Activated CD4-positive, CD25-positive, alpha-beta regulatory T cell treated with anti-CD3 and anti-CD28 coated beads, Interleukin-2, amount 50 U/mL, for 24 hours (primary cell): ENCODE data around the gene ZFYVE27.

Experiments
- ATAC-seq, 2 donors: fragments of 150-1000 bp; cut with Tn5 transposase; one replicate each; pipeline ENCODE4 v1.10.0; 2021; ENCODE audit warnings: mild to moderate bottlenecking in 1 of 2, moderate library complexity in 1 of 2

Gene ZFYVE27

DNA sequence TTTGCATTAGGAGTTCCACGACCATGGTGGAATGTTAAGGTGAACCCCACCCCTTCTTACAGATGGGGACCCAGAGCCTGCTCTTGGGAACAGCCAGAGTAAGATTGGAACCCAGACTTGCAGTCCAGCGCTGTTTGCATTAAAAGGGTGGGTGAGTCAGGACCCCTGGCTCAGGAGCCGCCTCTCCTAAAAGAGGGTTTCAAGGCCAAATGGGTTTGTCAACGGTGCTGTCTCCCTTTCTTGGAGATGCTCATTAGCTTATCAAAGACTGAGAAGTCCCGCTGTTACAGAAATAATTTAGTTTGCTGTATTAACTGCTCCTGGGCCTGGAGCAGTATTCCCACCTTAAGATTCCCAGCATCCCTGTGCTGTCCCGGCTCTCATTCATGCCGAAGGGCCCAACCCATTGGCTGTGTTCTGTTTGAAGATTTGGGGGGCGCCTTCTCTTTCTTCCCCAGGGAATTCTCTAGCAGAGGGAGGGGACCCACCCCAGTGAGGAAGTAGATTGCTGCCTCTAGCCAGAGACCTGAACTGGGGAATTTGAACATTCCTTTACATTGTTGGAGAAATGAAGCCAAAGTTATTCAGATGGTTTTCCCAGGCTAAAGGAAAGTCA, 21.6 kb upstream of the ZFYVE27 start:
- ATAC-seq: no peak

DNA sequence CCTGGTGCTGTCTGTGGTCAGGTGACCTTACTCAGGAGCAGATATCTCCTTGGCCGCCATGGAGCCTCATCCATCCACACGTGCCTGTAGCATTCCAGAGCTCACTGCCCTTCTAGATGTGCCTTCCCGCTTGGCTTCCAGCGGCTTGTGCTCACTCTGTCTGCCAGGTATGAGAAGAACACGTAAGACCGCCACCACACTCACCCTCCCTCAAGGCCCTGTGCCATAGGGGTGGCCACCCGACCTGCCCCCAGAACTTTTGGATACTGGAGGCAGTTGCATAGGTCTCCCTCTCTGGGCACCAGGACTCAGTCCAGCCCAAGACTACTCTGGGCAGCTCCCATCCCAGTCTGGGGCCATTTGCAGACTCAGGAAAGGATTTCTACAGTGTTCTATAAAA, 19.3 kb upstream of the ZFYVE27 start:
- no peak for ATAC-seq

DNA sequence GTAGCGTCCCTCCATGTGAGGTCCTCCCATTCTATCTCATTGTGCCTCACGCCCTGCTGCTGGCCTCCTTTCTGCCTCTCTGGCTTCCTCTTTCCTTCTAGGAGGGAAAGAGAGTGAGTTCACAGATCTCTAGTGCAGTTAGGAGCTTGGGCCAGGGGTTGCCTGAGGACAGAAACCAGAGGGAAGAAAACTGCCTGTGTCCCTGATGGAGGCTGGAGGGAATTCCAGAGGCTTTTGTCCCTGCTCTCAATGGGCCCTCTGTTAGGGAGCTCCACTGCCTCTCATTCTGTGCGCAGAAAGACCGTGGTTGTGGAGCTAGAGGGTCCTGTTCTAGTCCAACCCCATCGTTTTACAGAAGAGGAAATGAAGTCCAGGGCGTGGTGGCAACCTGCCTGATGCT, 18.8 kb upstream of the ZFYVE27 start:
- no peak for ATAC-seq

DNA sequence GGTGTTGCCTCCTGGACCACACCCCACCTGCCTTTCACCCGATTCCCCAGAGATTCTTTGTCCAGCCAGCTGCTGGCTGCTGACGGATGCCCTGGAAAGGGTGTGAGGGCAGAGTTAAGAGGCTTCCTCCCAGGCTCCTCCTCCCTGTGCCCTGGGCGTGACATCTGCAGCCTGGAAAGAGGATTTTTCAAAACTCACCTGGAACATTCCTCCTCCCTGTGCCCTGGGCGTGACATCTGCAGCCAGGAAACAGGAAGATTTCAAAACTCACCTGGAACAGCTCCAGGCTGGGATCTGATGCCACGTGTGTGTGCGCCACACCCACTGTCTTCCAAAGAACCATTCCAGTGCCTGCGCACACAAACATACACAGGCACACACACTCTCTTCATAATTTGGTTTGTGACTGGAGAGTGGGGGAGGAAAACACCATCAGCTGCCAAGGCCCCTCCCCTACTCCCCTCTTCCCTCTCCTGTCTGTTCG, 18.2 kb upstream of the ZFYVE27 start:
- no peak for ATAC-seq

DNA sequence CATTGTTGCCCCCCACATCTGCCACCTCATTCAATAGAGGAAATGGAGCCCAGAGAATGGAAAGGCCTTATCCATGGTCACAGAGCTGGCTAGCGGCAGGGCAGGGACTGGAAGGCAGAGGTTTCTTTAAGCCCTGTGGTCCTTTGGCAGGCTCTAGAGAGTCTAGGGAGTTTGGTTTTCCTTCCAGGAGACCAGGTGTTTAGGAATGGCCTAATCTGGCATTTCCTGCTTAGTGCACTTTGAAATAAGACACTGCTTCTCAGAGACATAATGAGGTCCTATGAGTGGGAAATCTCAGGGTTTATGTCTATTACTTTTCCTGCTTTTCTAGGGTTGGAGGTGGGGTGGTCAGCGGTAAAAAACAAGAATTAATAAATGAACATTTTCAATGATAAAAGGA, 17.3 kb upstream of the ZFYVE27 start:
- ATAC-seq: no peak

DNA sequence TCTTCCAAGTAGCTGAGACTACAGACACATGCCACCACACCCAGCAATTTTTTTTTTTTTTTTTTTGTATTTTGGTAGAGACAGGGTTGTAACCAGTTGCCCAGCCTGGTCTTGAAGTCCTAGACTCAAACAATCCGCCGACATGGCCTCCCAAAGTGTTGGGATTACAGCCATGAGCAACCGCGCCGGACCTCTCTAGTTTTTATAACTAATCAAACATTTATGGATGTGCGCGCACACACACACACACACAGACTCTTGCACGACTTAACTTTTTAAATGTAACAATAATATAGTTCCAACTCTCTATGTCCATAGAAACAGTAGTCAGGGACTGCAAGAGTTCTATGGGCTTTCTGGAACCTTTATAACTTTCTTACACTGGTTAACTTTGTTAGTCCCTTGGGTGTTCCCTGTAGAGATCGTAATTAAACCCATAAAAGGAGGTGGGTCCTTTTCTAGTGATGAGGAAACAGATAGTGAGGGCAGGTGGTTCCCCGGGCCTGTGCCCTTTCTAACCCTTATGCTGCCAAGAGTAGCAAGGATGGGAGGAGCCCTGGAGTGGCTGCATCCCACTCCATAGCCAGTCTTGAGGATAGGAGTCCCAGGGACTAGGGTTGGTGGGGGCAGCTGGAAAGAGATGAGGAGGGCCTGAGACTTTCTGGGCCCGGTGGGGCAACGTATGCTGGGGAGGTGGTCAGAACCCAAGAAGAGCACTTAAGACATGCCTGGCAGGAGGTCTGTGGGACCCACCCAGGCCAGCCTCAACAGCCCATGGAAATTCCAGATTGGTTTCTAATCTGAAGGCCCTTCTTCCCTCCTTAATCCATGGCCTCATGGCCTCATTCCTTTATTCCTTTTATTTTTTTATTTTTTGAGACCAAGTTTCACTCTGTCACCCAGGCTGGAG, 14.8 kb upstream of the ZFYVE27 start:
- ATAC-seq: no peak

DNA sequence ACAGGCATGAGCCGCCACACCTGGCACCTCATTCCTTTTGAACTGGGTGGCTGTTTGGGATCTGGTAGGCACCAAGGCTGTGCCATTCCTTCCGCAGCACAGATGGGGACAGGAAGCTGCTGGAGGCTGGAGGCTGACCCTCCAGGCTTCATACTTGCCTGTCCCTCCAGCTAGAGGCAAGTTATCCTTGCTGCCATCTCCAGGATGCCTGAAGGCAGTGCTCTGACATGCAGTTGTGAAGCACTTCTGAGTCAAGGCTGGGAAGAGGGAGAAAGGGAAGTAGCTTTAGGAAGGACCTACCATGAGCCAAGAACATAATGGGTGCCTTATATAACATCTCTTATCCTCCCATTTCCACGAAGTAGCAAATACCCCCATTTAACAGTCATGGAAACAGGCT, 13.9 kb upstream of the ZFYVE27 start:
- ATAC-seq: no peak

DNA sequence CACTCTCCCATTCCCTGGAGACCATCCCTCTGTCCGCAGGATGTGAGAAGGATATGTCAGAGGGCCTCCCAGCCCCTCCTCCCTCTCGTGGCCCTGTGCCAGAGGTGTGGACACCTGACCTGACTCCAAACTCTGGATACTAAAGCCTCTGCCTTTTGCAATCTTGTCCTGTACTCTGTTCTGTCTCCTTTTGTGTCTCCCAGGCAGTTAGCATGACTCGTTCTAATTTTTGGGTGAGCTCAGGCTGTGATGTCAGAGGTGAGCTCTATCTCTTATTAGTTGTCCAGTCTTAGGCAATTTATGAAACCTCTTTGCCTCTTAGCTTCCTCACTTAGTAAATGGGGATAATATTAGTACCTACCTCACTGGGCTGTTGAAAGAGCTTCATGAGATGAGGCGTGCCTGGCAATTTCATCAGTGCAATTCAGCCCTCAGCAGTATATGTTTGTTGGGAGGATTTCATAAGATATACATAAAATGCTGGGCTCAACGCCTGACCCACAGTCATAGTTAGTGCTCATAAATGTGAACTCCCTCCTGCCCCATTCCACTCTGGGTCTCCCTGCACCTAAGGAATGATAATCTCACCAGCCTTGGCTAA, 12.5 kb upstream of the ZFYVE27 start:
- ATAC-seq: no peak

DNA sequence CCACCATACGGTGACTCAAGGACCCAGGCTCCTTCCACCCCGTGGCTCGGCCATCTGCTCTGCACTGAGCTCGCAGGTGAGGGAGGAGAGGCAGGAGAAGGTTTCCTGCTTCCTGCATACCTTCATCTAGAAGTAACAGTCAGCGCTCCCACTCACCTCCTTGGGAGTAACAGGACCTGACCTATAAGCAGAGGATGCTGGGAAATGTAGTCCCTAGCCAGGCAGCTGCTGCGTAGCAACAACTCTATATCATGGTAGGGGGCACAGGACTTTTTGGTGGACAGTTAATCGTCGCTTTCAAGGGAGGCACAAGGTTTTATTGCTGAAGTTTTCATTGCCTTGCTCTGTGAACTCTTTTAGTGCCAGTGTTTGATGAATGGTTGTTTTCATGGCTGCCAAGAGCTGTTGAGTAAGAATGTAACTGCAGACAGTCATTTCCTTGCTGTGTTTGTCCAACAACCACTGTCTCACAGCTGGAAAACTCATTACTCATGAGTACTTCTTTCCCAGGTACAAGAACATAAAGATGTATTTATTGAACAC, 10.2 kb upstream of the ZFYVE27 start:
- no peak for ATAC-seq

DNA sequence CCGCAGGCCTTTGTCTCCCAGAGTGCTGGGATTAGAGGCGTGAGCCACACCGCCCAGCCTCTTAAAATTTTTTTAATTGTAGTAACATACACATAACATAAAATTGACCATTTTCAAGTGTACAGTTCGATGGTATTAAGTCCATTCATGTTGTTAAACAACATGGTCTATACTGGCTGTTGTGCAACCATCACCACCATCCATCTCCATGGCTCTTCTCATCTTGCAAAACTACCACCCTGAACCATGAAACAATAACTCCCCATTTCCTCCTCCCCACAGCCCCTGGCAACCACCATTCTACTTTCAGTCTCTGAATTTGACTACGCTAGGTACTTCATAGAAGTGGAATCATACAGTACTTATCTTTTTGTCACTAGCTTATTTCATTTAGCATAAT, 7.9 kb upstream of the ZFYVE27 start:
- no peak for ATAC-seq

DNA sequence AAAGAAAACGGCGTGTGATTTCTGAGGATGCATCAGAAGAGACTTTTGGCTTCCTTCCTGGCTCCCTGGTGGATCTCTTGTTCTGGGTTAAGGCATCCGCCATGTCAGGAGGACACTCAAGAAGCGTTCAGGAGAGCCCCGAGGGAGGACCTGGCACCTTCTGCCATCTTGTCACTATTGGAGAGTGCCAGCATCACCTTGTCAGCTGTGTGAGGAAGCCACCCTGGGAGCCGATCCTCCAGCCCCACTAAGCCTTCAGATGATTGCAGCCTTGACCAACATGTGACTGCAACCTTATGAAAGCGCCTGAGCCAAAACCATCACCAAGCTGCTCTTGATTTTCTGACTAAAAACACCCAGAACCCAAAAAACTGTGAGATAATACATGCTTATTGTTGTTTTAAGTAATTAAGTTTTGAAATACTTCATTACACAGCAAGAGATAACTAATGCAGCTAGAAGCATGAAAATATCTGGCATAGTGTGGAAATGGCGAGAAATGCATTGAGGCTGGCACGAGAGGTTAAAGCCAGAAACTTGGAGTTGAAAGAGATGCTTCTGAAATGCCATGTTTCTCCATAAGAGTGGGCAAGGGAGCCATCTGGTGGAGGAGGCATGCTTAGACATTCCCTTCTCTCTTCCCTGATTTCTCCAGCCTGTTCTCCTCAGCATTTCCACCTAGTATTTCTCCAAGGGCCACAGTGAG, 5.4 kb upstream of the ZFYVE27 start:
- peak; percentile 43 to 53 for ATAC-seq

DNA sequence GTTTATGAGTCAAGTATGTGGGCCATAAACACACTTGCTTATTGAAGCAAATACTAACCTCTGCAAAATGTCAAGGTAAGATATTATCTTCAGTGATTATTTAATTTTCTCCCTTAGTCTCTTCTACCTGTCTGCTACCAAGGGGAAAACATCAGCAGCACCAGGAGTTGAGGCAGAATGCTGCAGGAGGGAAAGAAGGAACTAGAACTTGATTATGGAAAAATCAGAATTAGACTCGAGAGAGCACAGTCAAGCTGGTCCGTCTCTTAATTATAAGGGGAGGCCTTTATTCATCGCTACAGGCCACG, 4.9 kb upstream of the ZFYVE27 start:
- ATAC-seq: no peak

DNA sequence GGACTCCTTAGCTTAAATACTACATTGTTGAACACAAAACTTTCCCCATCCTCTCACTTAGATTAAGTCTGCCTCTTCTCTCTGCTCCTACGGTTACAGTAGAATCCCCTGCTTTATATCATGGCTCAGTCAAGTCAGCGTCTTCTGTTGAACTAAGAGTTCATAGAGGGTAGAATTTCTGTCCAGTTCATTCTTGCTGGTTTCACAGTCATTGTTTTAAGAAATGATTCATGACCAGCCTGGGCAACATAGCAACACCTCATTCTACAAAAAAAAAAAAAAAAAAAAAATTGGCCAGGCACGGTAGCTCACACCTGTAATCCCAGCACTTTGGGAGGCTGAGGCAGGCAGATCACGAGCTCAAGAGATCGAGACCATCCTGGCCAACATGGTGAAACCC, 3.7 kb upstream of the ZFYVE27 start:
- no peak for ATAC-seq

DNA sequence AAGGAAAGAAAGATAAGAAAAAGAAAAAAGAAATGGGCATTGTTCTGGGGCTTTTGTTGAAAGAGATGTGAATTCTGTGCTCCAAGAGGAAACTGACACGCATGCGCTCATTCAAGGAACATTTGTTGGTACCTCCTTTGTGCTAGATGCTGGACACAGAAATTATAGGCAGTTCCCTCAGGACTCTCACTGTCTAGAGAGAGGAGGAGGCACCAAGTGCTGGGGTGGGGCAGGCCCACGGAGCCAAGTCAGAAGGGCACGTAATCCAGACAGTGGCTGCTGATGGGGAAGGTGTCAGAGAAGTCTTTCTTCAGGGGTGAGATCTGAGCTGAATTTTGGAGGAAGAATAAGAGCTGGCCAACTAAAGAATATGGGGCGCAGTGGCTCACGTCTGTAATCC, 2.9 kb upstream of the ZFYVE27 start:
- no peak for ATAC-seq

DNA sequence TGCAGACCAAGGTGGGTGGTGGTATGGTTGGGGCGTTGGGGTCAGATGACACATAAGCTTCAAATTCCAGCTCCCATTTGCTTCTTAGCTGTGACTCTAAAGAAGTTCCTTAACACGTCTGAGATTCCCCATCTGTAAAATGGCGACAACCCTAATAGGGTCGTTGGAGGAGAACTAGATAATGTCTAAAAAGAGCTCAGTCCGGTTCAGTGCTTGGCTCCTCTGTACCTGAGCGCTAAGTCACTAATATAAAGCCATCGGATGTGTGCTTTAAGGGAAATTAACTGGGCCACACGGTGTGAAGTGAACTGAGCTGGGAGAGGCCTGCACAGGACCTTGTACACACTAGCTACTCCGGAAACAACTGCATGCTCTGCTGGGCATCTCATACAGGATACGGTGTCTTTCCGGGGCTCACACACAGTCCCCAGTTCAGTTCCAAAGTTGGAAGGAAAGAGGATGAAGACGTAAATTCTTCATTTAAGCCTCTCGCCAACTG, 476 bp upstream of the ZFYVE27 start:
- ATAC-seq: peak; percentile 12 to 19

DNA sequence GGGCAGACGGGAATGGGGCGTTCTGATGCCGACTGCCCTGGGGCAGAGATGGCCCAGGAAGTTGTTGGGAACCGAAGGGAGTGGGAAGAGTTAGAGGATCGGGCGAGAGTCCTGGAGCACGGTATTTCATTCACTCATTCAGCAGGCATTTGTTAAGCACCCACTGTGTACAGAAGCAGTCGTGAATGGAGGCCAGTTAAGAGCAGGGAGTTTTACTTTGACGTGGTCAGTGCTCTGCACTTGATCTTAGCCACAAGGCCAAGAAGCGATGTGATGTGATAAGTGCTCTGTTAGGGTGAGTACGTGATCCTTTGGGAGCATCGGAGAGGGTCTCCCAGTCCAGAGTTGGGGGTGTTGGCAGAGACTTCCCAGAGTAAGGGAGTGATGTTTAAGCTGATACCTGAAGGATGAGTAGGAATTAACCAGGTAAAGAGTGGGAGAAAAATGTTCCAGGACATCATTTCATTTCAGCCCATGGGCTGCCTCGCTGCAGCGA, 890 bp downstream of the ZFYVE27 start:
- no peak for ATAC-seq

DNA sequence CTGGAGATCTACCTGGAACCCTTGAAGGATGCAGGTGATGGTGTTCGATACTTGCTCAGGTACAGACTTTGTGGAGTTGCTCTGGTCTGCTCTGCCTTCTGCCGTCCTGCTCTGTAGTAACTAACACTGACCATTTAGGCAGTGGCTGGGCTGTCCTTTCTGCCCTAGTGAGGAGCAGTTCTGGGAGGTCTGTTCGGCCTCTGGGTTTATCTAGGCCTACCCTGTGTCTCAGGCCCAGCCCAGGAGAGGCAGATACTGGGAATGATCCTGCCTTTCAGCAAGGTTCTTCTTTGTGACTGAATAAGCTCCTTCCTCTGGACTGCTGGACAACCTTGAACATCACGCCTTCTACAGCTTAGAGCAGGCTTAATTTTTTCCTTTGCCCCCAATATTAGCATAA, 1.7 kb downstream of the ZFYVE27 start:
- no peak for ATAC-seq

DNA sequence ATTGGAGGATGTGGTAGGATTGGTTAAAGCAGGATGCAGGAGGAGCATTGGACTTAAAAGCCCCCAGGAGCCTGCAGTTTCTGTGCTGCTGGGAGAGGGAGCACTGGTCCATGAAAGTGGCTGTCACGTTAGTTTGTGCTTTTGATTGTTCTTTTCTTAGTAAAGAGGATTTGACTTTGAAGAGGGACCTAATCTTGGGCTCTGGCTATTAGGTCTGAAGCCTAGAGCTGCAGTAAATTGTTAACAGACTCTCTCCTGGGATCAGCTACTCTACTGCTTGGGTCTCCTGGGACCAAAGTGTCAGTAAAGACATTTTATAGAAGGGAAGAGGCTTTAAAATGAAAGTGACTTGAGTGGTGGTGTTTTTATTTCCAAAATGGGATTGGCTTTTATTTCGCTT, 3.7 kb downstream of the ZFYVE27 start:
- ATAC-seq: no peak

DNA sequence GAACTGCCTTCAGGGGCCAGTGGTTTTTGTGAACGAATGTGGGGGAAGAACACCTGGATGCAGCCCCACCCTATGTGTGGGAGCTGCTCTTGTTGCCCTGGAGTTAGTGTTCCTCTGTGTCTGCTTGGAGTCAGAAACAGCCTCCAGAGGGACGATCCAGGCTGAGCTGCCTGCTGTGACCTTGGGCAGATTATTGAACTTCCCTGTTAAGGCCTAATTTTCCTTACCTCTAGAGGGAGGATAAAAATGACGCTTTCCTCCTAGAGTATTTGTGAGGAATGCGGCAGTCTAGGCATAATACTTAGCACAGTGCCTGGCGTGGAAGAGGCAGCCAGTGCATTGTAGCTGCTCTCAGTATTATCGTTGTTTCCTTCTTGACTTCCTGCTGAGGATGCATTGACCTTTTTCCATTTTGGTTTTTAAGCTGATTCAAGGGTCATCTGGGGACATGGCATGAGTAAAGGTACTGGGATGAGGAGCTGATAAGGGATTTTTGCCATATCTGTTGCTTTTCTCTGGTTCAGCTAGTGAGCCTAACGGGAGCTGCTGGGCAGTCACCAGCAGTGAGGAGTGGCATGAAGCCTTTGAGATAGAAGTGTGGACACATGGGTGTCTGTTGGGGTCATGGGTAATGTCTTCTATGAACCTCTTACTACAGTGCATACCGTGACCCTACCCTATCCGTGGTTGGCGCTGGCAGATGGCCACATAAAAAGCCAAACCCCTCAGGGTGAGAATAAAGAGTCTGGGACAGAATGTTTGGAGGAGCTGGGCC, 6.4 kb downstream of the ZFYVE27 start:
- ATAC-seq: no peak

DNA sequence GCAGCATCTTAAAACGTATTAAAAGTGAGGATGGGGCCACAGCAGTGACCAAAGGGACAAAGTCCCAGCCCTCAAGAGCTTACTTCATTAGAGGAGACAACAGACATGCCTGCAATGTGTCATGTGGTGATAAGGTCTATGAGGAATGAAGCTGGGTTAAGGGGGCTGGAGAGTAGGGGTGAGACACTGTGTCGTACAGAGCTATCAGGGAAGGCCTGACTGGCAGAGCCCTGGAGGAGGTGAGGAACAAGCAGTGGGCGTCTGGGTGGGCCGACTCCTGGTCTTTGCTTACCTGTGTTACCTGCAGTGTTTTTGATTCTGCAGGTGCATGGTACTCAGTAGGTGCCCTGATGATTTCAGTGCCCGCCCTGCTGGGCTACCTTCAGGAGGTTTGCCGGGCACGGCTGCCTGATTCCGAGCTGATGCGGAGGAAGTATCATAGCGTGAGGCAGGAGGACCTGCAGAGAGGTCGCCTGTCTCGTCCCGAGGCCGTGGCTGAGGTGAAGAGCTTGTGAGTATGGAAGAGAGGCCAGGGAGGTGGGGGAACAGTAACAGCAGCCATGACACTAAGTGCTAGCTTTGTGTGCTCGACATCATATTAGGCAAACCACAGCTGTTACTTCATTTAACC, 7.6 kb downstream of the ZFYVE27 start:
- ATAC-seq: no peak

DNA sequence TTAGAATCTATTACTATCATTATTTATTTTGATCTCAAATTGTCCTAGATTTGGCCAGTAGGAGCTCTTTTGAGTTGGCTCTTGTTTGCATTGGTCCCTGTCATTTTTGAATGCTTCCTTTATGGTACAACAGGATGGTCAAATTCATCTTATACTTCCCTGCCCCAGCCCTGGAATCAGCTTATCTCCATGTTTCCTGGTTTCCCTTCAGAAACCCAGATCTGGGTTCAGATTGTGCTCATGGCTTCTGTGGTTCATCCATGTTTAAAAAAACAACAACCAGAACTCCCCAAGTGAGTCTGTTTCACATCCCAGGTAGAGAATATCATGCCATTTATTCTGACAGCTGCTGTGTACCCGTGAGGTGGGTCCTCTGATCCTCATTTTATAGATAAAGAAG, 10.6 kb downstream of the ZFYVE27 start:
- ATAC-seq: no peak
